IPS-18c (cell line): Measurements from ENCODE around the gene ADORA1.
A peak's percentile ranks its signal among the peaks of the same experiment; 100 is the strongest.

Experiments used
- H3K4me3 ChIP-seq: 2 replicates; pipeline ENCODE4 v1.7.0; 2013; ENCODE audit warnings: low read depth, mild to moderate bottlenecking, low read length, moderate library complexity; ENCODE audit not compliant: insufficient read depth
- H3K9me3 ChIP-seq: one replicate; pipeline ENCODE4 v1.6.1; 2013; ENCODE audit warnings: mild to moderate bottlenecking, low read length, moderate library complexity; ENCODE audit not compliant: control insufficient read depth, insufficient read depth

ADORA1 gene

GRCh38 chr1:203184467-203184866 is 56.9 kb downstream of the ADORA1 start:
- H3K4me3 ChIP-seq = no peak overlapping the region

GRCh38 chr1:203185061-203185461 is 57.5 kb downstream of the ADORA1 start:
- Histone ChIP-seq H3K4me3 (no peak overlapping the region), H3K9me3 (no peaks in the 10 kb centered on the region)

More at GRCh38 chr1:203184467-203184866, 56.9 kb downstream of the ADORA1 start:
- no peaks in the 10 kb centered on the region for H3K9me3 ChIP-seq

- Histone ChIP-seq H3K4me3 (no peak overlapping the region), H3K9me3 (no peaks in the 10 kb centered on the region)
Measured at GRCh38 chr1:203185585-203185984, 58.1 kb downstream of the ADORA1 start.

GRCh38 chr1:203186091-203186445 is 58.5 kb downstream of the ADORA1 start:
- H3K9me3 ChIP-seq = no peaks in the 10 kb centered on the region
- H3K4me3 ChIP-seq = no peak overlapping the region

- H3K9me3 ChIP-seq = no peaks in the 10 kb centered on the region
- H3K4me3 ChIP-seq = 0 out of 2 replicates have a peak within 1 kb of the TSS, but pooled peaks have one; percentile 3
Measured at GRCh38 chr1:203186446-203187303, 59.1 kb downstream of the ADORA1 start, which contains the start of gene CHI3L1. TSS of gene CHI3L1 (minus strand) at chr1:203186704. CDS start at chr1:203186623, 81 bp downstream.

GRCh38 chr1:203187304-203187685 is 59.8 kb downstream of the ADORA1 start:
- H3K4me3 ChIP-seq = no peak overlapping the region
- no peaks in the 10 kb centered on the region for H3K9me3 ChIP-seq

- Histone ChIP-seq H3K9me3 (no peaks in the 10 kb centered on the region), H3K4me3 (no peak overlapping the region)
Measured at GRCh38 chr1:203187689-203188264, 60.3 kb downstream of the ADORA1 start.

- no peak overlapping the region for H3K4me3 ChIP-seq
- no peaks in the 10 kb centered on the region for H3K9me3 ChIP-seq
Measured at GRCh38 chr1:203188686-203189232, 61.2 kb downstream of the ADORA1 start.

- Histone ChIP-seq H3K9me3 (no peaks in the 10 kb centered on the region), H3K4me3 (no peak overlapping the region)
Measured at GRCh38 chr1:203189951-203190352, 62.4 kb downstream of the ADORA1 start.

GRCh38 chr1:203190949-203191348 is 63.4 kb downstream of the ADORA1 start:
- Histone ChIP-seq H3K9me3 (no peaks in the 10 kb centered on the region), H3K4me3 (no peak overlapping the region)

GRCh38 chr1:203196371-203196770 is 68.8 kb downstream of the ADORA1 start:
- Histone ChIP-seq H3K9me3 (no peaks in the 10 kb centered on the region), H3K4me3 (no peak overlapping the region)

- Histone ChIP-seq H3K4me3 (no peak overlapping the region), H3K9me3 (no peaks in the 10 kb centered on the region)
Measured at GRCh38 chr1:203197625-203198024, 70.1 kb downstream of the ADORA1 start.

GRCh38 chr1:203199002-203199401 is 71.5 kb downstream of the ADORA1 start:
- Histone ChIP-seq H3K9me3 (no peaks in the 10 kb centered on the region), H3K4me3 (no peak overlapping the region)

GRCh38 chr1:203199481-203199815 is 71.9 kb downstream of the ADORA1 start:
- H3K4me3 ChIP-seq = no peak overlapping the region

GRCh38 chr1:203199816-203200571 is 72.5 kb downstream of the ADORA1 start:
- H3K4me3 ChIP-seq = no peak overlapping the region
- H3K9me3 ChIP-seq = no peaks in the 10 kb centered on the region

More at GRCh38 chr1:203199481-203199815, 71.9 kb downstream of the ADORA1 start:
- no peaks in the 10 kb centered on the region for H3K9me3 ChIP-seq

- Histone ChIP-seq H3K9me3 (no peaks in the 10 kb centered on the region), H3K4me3 (no peak overlapping the region)
Measured at GRCh38 chr1:203200916-203201315, 73.4 kb downstream of the ADORA1 start.

- Histone ChIP-seq H3K4me3 (no peak overlapping the region), H3K9me3 (no peaks in the 10 kb centered on the region)
Measured at GRCh38 chr1:203201516-203202205, 74.1 kb downstream of the ADORA1 start.
